GM20431 (cell line): ENCODE results near the gene HMGCLL1.

Source experiments
- in situ Hi-C: fragments of 300-500 bp; cut with MseI, MboI; formaldehyde crosslinking; loops from one replicate; pipeline ENCODE4 v1.15.0; 2020; ENCODE audit warnings: low sequenced_read_pairs; ENCODE audit not compliant: unreplicated experiment

HMGCLL1 gene

DNA sequence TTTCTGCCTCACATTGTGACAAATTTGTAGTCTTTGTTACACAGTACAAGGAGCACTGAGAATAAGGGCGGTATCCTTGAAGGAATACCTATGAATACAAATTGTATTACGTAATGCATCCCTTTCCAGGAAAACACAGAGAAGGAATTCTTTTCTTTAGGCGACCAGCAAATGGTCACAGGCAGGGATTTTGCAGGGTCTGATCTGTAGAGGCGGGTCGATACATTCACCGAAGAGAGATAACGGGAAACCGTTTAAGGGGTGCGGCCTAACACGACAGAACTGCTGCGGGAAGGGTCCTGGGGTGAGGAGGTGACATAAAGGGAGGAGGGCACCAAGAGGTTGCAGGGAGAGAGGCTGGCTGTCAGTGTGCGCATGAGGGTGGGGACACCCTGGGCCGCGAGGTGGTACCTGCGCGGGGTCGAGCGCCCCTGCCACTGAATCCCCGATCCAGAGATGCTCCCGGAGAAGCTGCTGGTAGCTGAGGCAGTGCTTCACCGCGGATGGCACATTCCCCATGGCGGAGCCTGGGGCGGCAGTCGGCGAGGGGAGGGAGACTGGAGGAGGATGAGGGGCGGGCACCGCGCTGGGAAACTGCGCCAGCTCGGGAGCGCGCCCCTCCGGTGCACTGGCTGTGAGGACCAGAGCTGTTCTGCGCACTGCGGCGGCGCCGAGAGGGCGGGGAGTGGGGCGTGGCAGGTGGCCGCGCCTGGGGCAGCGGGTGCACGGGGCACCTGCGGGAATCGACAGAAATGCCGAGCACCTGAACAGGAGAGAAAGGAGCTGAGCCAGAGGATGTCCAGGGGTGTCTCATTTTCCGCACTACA is at the start of gene HMGCLL1:
TSS of gene HMGCLL1 (minus strand) at position 656 of the 827 bp plus-strand sequence. CDS start at position 519, 137 bp downstream.
- in situ Hi-C loops = no loop called here

DNA sequence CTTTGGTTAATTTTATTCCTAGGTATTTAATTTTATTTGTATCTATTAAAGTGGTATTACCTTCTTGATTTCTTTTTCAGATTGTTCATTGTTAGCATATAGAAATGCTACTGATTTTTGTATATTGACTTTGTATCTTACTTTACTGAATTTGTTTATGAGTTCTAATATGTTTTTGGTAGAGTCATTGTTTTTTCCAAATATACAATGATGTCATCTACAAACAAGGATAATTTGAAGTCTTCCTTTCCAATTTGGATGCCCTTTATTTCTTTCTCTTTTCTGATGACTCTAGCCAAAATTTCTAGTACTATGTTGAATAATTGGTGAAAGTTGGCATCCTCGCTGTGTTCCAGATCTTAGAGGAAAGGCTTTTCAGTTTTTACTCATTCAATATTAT is 43.0 kb upstream of the HMGCLL1 start:
- in situ Hi-C loops = loop anchor here (25.0 kb wide), 1 partner anchor 265 kb away; the partner anchor contains the start of gene BMP5

DNA sequence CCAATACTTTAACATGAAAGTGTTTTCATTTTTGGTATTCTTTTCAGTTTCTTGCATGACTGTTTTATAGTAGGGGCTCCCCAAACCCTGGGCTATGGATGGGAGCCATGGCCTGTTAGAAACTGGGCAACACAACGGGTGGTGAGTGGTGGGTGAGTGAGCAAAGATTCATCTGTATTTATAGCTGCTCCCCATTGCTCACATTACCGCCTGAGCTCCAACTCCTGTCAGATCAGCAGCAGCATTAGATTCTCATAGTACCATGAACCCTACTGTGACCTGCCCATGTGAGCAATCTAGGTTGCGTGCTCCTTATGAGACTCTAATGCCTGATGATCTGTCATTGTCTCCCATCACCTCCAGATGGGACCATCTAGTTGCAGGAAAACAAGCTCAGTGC is 42.3 kb upstream of the HMGCLL1 start:
- in situ Hi-C loops = loop anchor here (25.0 kb wide), 1 partner anchor 266 kb away; the partner anchor contains the start of gene BMP5

DNA sequence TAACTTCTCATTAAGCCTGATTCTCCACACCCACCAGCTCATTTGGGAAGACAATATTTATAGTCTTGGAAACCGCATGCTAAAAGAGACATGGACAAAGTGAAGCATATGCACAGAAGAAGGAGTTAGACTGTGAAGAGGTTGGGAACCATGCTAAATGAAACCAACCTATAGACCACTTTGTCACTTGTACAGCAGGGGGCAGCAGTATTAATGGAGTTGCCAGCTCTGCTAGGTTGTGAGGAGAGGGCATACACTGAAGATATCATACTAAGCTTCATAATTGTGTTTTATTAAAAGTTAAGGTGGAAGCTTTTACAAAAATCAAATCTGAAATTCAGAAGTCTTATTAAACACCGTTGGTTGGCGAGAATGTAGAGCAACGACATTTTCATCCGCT is 38.3 kb upstream of the HMGCLL1 start:
- in situ Hi-C loops = loop anchor here (25.0 kb wide), 1 partner anchor 270 kb away; the partner anchor contains the start of gene BMP5

DNA sequence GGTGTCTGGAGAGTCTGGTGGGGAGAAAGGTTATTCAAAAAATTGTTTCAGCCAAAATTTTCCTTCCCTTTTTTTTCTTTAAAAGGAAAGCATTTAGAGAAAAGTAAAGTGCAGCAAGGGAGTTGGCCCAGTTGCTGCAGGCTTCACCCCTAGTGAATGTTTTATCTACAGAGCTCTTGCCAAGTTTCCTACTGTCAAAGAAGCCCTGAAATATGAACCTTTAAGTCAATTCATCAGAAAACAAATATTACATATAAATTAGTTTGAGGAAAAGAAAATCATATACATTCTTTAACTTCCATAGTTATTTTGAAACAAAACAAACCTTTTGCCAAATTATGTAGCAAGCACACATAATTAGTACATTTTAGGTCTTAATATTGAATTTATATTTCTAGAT is 25.0 kb upstream of the HMGCLL1 start:
- in situ Hi-C loops = loop anchor here (25.0 kb wide), 1 partner anchor 283 kb away; the partner anchor contains the start of gene BMP5

DNA sequence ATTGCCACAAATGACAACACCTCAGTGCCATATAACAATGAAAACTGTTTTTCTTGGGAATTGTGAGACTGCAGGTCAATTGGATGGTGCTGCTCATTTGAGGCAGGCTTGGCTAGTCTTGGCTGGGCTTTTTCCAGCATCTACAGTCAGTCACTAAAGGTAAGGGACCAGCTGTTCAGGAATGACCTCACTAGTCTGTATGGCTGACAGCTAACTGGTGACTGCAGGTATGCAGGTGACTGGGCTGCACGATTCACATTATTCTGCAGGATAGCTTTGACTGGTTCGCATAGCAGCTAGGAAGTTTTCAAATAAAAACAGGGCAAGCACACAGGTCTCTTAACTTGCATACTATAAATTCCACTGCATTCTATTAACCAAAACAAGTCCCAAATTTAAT is 22.1 kb upstream of the HMGCLL1 start:
- in situ Hi-C loops = loop anchor here (25.0 kb wide), 1 partner anchor 286 kb away; the partner anchor contains the start of gene BMP5

DNA sequence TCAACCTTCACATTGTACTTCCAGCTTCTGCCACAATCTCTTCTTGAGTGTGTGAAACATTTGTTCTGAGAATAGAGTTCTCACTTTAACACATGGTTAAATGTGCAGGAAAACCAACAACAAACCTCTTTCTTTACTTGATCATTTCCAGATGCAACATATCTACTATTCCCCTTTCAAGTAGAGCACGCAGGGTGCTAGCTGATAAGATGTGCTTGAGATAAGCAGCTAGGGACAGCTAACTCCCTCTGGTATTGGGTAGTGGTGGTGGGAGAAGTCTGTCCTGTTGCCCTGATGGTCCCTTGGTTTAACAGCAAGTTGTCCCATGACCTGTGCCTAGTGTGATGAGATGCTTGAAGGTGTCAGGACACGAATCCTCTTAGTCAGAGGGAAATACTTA is 15.4 kb upstream of the HMGCLL1 start:
- in situ Hi-C loops = no loop called here

DNA sequence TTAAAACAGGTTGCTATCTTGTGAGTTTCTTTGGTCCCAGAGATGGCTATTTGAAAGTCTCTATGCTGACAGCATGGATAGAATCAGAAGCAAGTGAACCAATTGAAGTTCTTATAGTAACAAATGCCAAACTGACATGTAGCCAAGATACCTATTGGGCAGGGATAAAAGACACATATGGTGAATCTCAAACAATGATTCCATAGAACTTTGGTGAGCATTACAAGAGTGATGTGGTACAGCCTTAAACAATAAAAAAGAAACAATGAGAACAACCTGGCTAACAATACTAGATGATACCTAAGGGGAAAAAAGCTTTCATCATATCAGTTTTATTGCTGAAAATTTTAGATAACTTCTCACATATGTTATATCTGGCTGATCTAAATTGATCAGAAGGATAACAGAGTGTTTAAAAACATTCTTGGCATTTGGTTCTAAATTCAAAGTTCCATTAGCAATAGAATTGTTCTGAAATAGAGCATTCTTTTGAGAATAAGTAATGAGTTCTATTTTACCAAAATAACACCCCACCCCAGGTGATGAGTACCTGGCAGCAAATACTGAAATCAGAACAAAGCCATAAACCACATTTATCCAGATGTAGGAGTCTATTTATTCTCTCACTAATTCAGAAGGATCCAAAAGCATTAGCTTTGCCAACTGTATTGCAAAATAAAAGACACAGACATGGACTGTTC is 5.8 kb upstream of the HMGCLL1 start:
- in situ Hi-C loops = no loop called here

DNA sequence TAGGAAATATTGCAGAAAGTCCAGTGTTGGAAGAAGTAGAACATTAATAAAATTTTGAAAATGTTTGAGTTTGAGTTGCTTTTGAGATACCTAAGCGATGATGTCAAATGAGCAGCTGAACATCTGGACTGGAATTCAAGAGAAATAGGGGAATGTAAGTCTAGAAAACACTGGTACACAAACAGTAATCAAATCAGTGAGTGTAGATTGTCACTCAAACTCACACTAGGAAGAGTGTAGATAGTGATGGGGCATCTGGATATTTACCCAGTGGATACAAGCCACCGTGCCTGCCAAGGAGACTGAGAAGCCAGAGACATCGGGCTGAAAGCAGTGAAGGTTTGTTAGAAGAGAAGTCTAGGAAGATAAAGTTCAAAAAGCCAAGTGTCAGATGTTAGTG is 2.2 kb downstream of the HMGCLL1 start:
- in situ Hi-C loops = no loop called here

DNA sequence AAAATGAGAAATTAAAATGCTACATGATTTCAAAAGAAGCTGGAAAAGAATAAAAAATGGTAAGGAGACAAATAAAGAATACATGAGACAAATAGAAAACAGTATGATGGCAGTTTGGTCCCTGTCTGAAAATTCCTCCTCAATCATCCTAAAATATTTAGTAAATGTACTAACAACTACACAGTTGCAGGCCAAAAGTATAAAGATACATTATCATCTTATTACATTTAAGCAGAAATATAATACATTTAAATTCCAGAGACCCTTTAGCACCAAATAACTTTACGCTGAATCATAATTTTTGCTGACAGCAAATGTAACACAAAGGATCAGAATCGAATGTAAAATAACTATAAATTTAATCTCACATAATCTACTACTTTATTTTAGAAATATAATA is 4.4 kb downstream of the HMGCLL1 start:
- in situ Hi-C loops = no loop called here

DNA sequence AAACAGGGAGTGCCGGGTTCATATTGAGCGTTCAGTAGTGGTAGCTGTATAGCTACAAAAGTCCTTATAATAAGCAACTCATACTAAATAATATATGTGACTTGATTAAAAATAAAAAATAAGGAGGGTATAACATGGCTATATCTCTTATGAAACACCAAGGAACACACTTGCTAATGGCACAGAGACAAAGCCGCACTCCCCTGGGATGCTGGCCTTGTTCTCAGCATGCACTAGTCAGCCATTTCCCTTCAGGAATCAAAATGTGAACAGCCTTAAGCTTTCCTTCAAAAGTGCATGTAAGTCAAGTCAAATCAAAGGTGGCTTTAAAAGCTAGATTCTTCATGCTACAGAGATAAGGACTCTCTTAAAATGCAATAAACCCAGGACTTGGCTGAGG is 9.4 kb downstream of the HMGCLL1 start:
- in situ Hi-C loops = no loop called here

DNA sequence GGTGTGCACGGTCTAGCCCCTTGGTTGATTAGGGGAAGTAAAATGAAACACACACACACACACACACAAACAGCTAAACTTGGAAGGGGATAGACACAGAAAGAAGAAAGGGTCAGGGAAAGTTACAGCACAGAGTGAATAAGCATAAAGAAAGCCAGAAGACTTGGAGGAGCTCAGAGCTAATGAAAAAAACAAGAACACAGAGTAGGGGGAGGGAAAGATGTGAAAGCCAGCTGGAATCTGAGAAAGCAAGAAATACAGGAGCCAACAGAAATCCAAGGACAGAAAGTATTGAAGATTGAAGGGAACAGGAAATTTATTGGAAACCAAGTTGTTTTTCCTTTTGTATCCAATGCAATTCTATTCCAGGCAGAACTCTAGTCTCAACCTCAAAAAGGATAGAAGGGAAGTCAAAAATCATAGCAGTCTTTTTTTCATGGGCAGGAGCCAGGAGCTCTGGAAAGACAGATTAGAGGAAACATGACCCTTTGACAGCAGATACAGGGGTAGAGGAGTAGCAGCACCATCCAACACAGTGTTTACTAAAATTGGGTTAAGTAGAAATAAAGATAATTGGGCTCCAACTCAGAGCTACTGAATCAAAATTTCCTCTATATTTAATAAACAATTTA is 10.1 kb downstream of the HMGCLL1 start:
- in situ Hi-C loops = no loop called here

DNA sequence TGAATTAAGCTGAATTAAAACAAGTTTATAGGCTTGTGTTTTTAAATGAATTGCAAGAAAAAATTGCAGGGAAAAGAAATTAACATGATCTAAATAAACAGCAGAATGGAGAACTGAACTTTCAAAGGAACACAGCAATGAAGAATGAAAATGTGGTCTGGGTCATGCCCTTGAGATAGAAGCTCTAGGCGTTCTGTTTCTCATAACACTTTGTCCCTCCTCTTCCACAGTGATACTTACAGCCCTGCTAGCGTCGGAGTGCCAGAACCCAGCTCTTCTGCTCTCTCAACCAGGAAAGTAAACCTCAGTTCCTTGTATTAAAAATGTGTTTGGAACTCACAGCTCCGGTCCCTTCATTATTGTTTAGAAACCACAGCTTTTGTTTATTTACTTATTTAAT is 11.4 kb downstream of the HMGCLL1 start:
- in situ Hi-C loops = no loop called here

DNA sequence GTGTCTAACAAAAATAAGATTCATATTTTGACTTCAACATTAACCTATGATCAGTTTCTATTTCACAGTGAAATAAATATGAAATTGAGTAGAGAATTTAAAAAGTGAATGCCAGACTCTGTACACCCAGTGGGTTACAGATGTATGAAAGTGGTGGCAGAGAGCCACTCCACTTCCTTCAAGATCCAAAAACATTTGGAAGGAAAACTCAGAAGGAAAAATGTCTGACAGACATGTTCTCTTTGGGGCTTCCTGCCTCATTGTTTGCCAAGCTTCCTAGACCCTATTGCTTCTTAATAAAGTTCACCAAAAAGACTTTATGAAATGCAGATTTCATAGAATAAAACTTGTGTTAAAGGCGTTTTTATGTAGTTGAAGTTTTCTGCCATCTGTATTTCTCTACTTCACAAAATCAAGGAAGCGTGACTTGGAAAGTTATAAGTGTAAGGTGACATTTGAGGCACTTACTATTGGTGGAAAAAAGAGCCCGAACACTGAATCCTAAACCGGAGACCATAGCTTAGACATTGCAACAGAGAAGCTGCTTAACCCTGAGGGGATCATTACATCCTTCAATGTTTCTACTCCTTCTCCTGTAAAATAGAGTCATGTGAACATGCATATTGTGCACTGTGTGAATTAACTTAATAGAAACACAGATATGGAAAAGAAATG is 12.8 kb downstream of the HMGCLL1 start:
- in situ Hi-C loops = no loop called here

DNA sequence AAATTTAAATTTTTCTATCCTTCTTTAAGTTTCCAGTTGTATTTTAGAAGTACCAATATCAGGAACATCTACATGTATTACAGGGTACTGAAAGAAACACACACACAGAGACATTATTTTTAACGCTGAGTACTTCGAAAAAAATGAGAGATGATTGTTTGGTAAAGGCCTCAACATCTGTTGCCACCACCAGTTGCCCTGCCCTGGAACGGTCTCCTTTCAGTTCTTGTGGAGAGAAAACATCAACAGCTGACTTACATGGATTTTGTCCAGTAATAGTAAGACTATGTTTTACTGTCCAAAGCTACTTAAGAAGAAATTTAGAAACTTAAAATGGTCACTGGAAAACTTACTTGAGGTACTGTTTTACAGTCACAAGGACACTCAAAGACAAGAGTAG is 16.7 kb downstream of the HMGCLL1 start:
- in situ Hi-C loops = no loop called here

DNA sequence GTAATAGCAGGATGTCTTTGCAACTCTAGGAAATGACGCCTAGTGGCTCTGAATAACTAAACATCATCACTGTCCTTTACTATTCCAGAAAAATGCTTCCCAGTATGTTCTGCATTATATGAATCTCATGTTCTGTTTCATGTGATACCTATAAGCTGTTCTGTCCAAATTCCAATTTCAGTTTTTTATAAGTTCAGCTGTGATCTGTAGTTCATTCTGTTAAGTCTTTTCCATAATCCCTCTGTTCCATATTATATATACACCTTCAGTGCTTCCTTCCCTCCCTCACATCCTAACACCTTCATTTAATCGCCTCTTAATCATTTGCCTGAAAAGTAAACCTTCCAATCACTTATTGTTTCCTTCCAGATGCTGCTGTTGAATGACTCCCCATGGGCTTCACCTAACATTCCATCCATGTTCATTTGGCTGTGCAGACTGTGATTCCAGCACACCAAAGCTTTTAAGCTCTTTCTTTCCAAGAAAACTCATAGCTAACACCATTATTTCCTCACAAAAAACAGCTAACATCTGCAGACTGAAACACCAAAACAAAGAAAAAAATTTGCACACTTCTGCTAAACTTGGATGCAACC is 18.6 kb downstream of the HMGCLL1 start:
- in situ Hi-C loops = no loop called here

DNA sequence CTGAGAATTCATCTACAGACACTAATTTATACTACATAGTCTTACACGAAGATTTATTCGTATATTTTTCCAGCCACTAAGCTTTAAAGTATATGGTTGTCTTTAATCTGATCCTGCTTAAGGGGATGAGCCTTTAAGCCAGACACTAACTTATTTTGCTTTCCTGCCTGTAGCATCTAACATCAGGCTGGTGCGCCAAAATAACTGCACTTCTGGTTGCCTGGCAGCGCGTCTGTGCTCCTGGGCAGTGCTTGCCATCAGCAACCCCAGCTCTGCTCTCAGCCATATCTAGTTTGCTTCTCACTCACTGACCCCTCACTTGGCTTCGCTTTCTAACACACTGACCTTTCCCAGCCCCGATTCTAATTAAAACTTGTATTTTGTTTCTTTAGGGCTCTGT is 21.8 kb downstream of the HMGCLL1 start:
- in situ Hi-C loops = no loop called here

DNA sequence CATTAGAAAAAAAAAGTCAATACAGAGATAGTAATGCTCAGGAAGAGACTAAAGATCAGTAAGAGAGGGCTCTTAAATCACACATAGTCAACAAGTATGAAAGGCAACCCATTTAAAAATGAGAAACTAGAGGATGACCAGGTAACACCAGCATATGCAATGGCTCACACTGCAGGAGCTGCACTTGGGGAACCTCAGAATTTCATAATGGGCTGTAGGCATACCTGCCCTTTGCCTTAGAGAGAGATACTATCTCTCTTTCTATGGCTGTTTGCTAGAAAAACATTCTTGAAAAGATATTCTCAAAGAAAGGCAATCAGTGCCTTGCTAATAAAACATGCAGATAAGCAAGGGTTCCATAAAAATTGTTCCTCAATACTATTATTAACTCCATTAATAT is 33.2 kb downstream of the HMGCLL1 start:
- in situ Hi-C loops = no loop called here

DNA sequence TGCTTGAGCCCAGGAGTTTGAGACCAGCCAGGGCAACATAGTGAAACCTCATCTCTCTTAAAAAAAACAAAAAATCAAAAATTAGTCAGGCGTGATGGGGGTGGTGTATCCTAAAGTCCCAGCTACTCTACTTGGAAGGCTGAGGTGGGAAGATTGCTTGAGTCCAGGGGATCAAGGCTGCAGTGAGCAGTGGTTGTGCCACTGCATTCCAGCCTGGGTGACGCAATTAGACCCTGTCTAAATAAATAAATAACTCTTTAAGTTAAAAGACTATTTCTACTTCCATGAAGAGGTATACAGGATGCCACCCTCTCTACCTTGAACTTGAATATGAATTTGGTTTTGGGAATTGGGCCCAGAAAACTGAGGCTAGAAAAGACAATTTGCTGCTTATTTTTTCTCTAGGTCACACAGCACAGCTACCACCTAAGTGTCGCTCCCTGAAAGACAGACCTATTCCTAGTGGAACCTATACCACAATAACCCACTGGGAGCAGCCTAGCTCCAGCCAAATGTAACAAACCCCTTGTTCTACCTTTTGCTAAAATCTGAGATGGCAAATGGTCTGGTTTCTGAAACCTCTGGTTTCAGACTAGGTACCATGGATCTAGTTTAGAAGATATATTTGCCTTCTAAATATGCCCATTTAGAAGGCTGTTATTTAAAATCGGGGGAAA is 35.2 kb downstream of the HMGCLL1 start:
- in situ Hi-C loops = no loop called here
